A673 (cell line): ENCODE data around the gene THSD1. TPM values are rescaled to one million over a fixed set of nuclear protein-coding genes. Genes with fewer than 3 reads are reported as not detected.

Experiments
- BruUV-seq: library from RNA; stranded (reverse); fragments of 400-500 nt; replicated peaks from 2 replicates; lab custom pipeline; 2021; lab: Mats Ljungman, UMichigan
- CTCF ChIA-PET: fragments of 300-600 bp; sonication (Branson Sonifier 250); formaldehyde crosslinking; loops from one replicate; lab custom pipeline; 2022; ENCODE audit warnings: antibody characterized with exemption; lab: Charles Lee
- POLR2A ChIA-PET: fragments of 300-600 bp; sonication (Branson Sonifier 250); formaldehyde crosslinking; loops from one replicate; lab custom pipeline; 2022; ENCODE audit warnings: antibody characterized with exemption; ENCODE audit not compliant: low non-redundant PET; lab: Charles Lee
- DNase-seq: peaks from one replicate; pipeline ENCODE4 v3.0.0-alpha.2; 2015; ENCODE audit warnings: low spot score
- H3K27ac ChIP-seq: fragments of 200-600 bp; sonication (generic); 2 replicates; pipeline ENCODE4 v1.5.1; 2016; ENCODE audit warnings: mixed run types, low read depth, mild to moderate bottlenecking, mixed read lengths, antibody characterized with exemption, low read length; ENCODE audit not compliant: poor library complexity, severe bottlenecking
- H3K27me3 ChIP-seq: fragments of 200-600 bp; sonication (generic); replicated peaks from 2 replicates; pipeline ENCODE4 v1.6.1; 2017; ENCODE audit warnings: mixed run types, low read depth, mild to moderate bottlenecking, mixed read lengths, antibody characterized with exemption, low read length; ENCODE audit not compliant: insufficient read depth, poor library complexity
- H3K36me3 ChIP-seq: fragments of 200-600 bp; sonication (generic); 2 replicates; pipeline ENCODE4 v1.6.1; 2016; ENCODE audit warnings: mixed run types, mild to moderate bottlenecking, mixed read lengths, antibody characterized with exemption, low read length; ENCODE audit not compliant: insufficient read depth, poor library complexity, severe bottlenecking
- H3K4me1 ChIP-seq: fragments of 200-600 bp; sonication (generic); 2 replicates; pipeline ENCODE4 v1.6.1; 2017; ENCODE audit warnings: mixed run types, mild to moderate bottlenecking, mixed read lengths, antibody characterized with exemption, low read length; ENCODE audit not compliant: insufficient read depth, poor library complexity, severe bottlenecking
- H3K4me3 ChIP-seq: fragments of 200-600 bp; sonication (generic); 2 replicates; pipeline ENCODE4 v1.5.1; 2016; ENCODE audit warnings: low read depth, mixed run types, mild to moderate bottlenecking, mixed read lengths, low read length; ENCODE audit not compliant: poor library complexity, severe bottlenecking
- H3K9me3 ChIP-seq: fragments of 200-600 bp; sonication (generic); 2 replicates; pipeline ENCODE4 v1.6.1; 2016; ENCODE audit warnings: mixed run types, low read depth, mild to moderate bottlenecking, mixed read lengths, antibody characterized with exemption, low read length; ENCODE audit not compliant: poor library complexity, severe bottlenecking
- CTCF ChIP-seq: fragments of 300-800, 200-600 bp; sonication (generic); conservative IDR thresholded peaks from 2 replicates; pipeline ENCODE4 v1.5.1; 2017; ENCODE audit warnings: low read depth, mild to moderate bottlenecking, antibody characterized with exemption, low read length, moderate library complexity, mixed read lengths
- EZH2 ChIP-seq: fragments of 200-600 bp; sonication (generic); IDR thresholded peaks from 2 replicates; pipeline ENCODE4 v1.6.1; 2017; ENCODE audit warnings: borderline replicate concordance, low read depth, mild to moderate bottlenecking, mixed read lengths, antibody characterized with exemption, low read length; ENCODE audit not compliant: poor library complexity, severe bottlenecking
- intact Hi-C: fragments of 100-400 bp; cut with micrococcal nuclease; formaldehyde crosslinking; loops from one replicate; pipeline ENCODE4 v1.10.0; 2022; ENCODE audit not compliant: unreplicated experiment
- total RNA-seq: library from RNA; stranded (reverse); gene quantifications from 2 replicates; pipeline ENCODE4 v1.2.3, GENCODE V29; 2021

The THSD1 gene
- total RNA-seq, 1 experiment from 2014 or later = 0.13 TPM

GRCh38 chr13:52383366-52383765 lies 22.6 kb downstream of the THSD1 start:
- Histone ChIP-seq H3K4me3 (no peak overlapping the region), H3K4me1 (no peaks in the 10 kb centered on the region), H3K36me3 (no peaks in the 10 kb centered on the region), H3K27me3 (no peaks in the 10 kb centered on the region), H3K27ac (no peak overlapping the region), H3K9me3 (no peaks in the 10 kb centered on the region)
- no peak for DNase-seq
- CTCF ChIA-PET = no interaction called here
- no peak for TF ChIP-seq EZH2
- no peak for TF ChIP-seq CTCF
- no TSS peak for BruUV-seq
- intact Hi-C loops = no loop called here
- POLR2A ChIA-PET = no interaction called here

- POLR2A ChIA-PET = no interaction called here
Measured at GRCh38 chr13:52378312-52378711, 27.7 kb downstream of the THSD1 start.

GRCh38 chr13:52377898-52378297 lies 28.1 kb downstream of the THSD1 start:
- DNase-seq = no peak
- no peak overlapping the region for H3K27ac ChIP-seq
- no peaks in the 10 kb centered on the region for H3K36me3 ChIP-seq
- TF ChIP-seq CTCF = no peak
- no peak for TF ChIP-seq EZH2
- intact Hi-C loops = no loop called here
- no TSS peak for BruUV-seq
- H3K9me3 ChIP-seq = no peaks in the 10 kb centered on the region
- no peak overlapping the region for H3K4me3 ChIP-seq
- CTCF ChIA-PET = no interaction called here
- H3K4me1 ChIP-seq = no peaks in the 10 kb centered on the region
- POLR2A ChIA-PET = no interaction called here
- H3K27me3 ChIP-seq = no peaks in the 10 kb centered on the region

More at GRCh38 chr13:52378312-52378711, 27.7 kb downstream of the THSD1 start:
- no TSS peak for BruUV-seq
- Histone ChIP-seq H3K27ac (no peak overlapping the region), H3K4me3 (no peak overlapping the region), H3K9me3 (no peaks in the 10 kb centered on the region), H3K36me3 (no peaks in the 10 kb centered on the region), H3K4me1 (no peaks in the 10 kb centered on the region), H3K27me3 (no peaks in the 10 kb centered on the region)
- intact Hi-C loops = no loop called here
- DNase-seq = no peak
- TF ChIP-seq CTCF (no peak), EZH2 (no peak)
- CTCF ChIA-PET = no interaction called here
